Neural progenitor cell (in vitro differentiated cells): ENCODE data around the gene HS3ST4. TPM values are rescaled to one million over a fixed set of nuclear protein-coding genes. Genes with fewer than 3 reads are reported as not detected.

Source experiments
- DNase-seq: peaks from one replicate; pipeline ENCODE4 v3.0.0-alpha.2; 2016; ENCODE audit warnings: low spot score
- H2AFZ ChIP-seq: fragments of 200-600 bp; sonication (generic); replicated peaks from 2 replicates; pipeline ENCODE4 v1.6.1; 2016; ENCODE audit warnings: antibody characterized with exemption
- H3F3A ChIP-seq: fragments of 200-600 bp; sonication (generic); 2 replicates; pipeline ENCODE4 v1.6.1; 2016; ENCODE audit warnings: antibody characterized with exemption, low read depth
- H3K27ac ChIP-seq: fragments of 200-600 bp; sonication (generic); 2 replicates; pipeline ENCODE4 v1.5.1; 2016; ENCODE audit warnings: mild to moderate bottlenecking
- H3K27me3 ChIP-seq: fragments of 200-600 bp; sonication (generic); 2 replicates; pipeline ENCODE4 v1.6.1; 2016; ENCODE audit warnings: mild to moderate bottlenecking, moderate library complexity
- H3K36me3 ChIP-seq: fragments of 200-600 bp; sonication (generic); 2 replicates; pipeline ENCODE4 v1.5.1; 2016
- H3K4me1 ChIP-seq: fragments of 200-600 bp; sonication (generic); 2 replicates; pipeline ENCODE4 v1.6.1; 2016; ENCODE audit warnings: mixed run types
- H3K4me2 ChIP-seq: fragments of 200-600 bp; sonication (generic); 2 replicates; pipeline ENCODE4 v1.6.1; 2016
- H3K4me3 ChIP-seq: fragments of 200-600 bp; sonication (generic); 2 replicates; pipeline ENCODE4 v1.5.1; 2016
- H3K79me2 ChIP-seq: fragments of 200-600 bp; sonication (generic); 2 replicates; pipeline ENCODE4 v1.6.1; 2016; ENCODE audit warnings: low read depth
- H3K9ac ChIP-seq: fragments of 200-600 bp; sonication (generic); 2 replicates; pipeline ENCODE4 v1.6.1; 2016
- H3K9me3 ChIP-seq: fragments of 200-600 bp; sonication (generic); 2 replicates; pipeline ENCODE4 v1.5.1; 2016; ENCODE audit warnings: low read depth
- H4K20me1 ChIP-seq: fragments of 200-600 bp; sonication (generic); 2 replicates; pipeline ENCODE4 v1.6.1; 2016; ENCODE audit warnings: low read depth
- H3K27ac Mint-ChIP-seq: 3 replicates; pipeline ENCODE4 v1.8.0; 2021; ENCODE audit warnings: mixed read lengths
- H3K27me3 Mint-ChIP-seq: 2 replicates; pipeline ENCODE4 v1.8.0; 2022; ENCODE audit warnings: low read depth, mild to moderate bottlenecking, inconsistent platforms, moderate library complexity, mixed read lengths; ENCODE audit not compliant: insufficient read depth
- H3K36me3 Mint-ChIP-seq: 3 replicates; pipeline ENCODE4 v1.8.0; 2021; ENCODE audit warnings: mixed read lengths
- H3K4me1 Mint-ChIP-seq: 3 replicates; pipeline ENCODE4 v1.8.0; 2021; ENCODE audit warnings: mixed read lengths
- H3K4me3 Mint-ChIP-seq: 3 replicates; pipeline ENCODE4 v1.8.0; 2021; ENCODE audit warnings: mild to moderate bottlenecking, moderate library complexity, mixed read lengths
- H3K9me3 Mint-ChIP-seq: 3 replicates; pipeline ENCODE4 v1.8.0; 2020; ENCODE audit warnings: mixed read lengths
- CTCF ChIP-seq: fragments of 200-600 bp; sonication (generic); IDR thresholded peaks from 2 replicates; pipeline ENCODE4 v1.5.1; 2017; ENCODE audit warnings: antibody characterized with exemption, mild to moderate bottlenecking
- EZH2 ChIP-seq: fragments of 200-600 bp; sonication (generic); IDR thresholded peaks from 2 replicates; pipeline ENCODE4 v1.6.1; 2017; ENCODE audit warnings: antibody characterized with exemption, mild to moderate bottlenecking, moderate library complexity
- EZH2phosphoT487 ChIP-seq: fragments of 200-600 bp; sonication (generic); IDR thresholded peaks from 2 replicates; pipeline ENCODE4 v1.6.1; 2017; ENCODE audit warnings: antibody characterized with exemption
- total RNA-seq: library from RNA; depleted of rRNA; stranded (reverse); fragments of >200 nt; gene quantifications from 2 replicates; pipeline ENCODE4 v1.2.3, GENCODE V29; 2015; ENCODE audit warnings: low replicate concordance

Gene HS3ST4
- total RNA-seq, 1 donor from 2014 or later: 2.5 TPM

GRCh38 chr16:25832291-25832690, 140.5 kb downstream of the HS3ST4 start:
- Histone ChIP-seq H3K27me3 (no peaks in the 10 kb centered on the region), H3K4me3 (no peak overlapping the region), H3K79me2 (no peaks in the 10 kb centered on the region), H3K4me2 (no peak overlapping the region), H3K36me3 (no peaks in the 10 kb centered on the region), H3F3A (no peaks in the 10 kb centered on the region), H2AFZ (no peak overlapping the region), H3K27ac (no peak overlapping the region), H3K4me1 (no peaks in the 10 kb centered on the region), H4K20me1 (no peaks in the 10 kb centered on the region), H3K9me3 (no peaks in the 10 kb centered on the region), H3K9ac (no peak overlapping the region)
- Mint-ChIP-seq H3K27me3 (peaks cover 2% of the 10 kb centered on the region), H3K9me3 (peaks cover 14% of the 10 kb centered on the region), H3K4me1 (no peaks in the 10 kb centered on the region), H3K27ac (no peak overlapping the region), H3K36me3 (peaks cover 5% of the 10 kb centered on the region), H3K4me3 (no peak overlapping the region)
- no peak for DNase-seq
- TF ChIP-seq EZH2 (no peak), EZH2phosphoT487 (no peak), CTCF (no peak)

GRCh38 chr16:25834101-25834500, 142.3 kb downstream of the HS3ST4 start:
- Histone ChIP-seq H3K9ac (no peak overlapping the region), H3K27ac (no peak overlapping the region), H2AFZ (no peak overlapping the region), H3K4me1 (no peaks in the 10 kb centered on the region), H3K79me2 (no peaks in the 10 kb centered on the region), H3F3A (no peaks in the 10 kb centered on the region), H3K27me3 (no peaks in the 10 kb centered on the region), H3K4me2 (no peak overlapping the region), H3K4me3 (no peak overlapping the region), H3K9me3 (no peaks in the 10 kb centered on the region), H4K20me1 (no peaks in the 10 kb centered on the region), H3K36me3 (no peaks in the 10 kb centered on the region)
- DNase-seq: no peak
- TF ChIP-seq EZH2 (no peak), CTCF (no peak), EZH2phosphoT487 (no peak)
- peaks cover 7% of the 10 kb centered on the region for H3K4me1 Mint-ChIP-seq
- H3K27ac Mint-ChIP-seq: no peak overlapping the region
- H3K27me3 Mint-ChIP-seq: peaks cover 2% of the 10 kb centered on the region
- H3K4me3 Mint-ChIP-seq: no peak overlapping the region
- H3K36me3 Mint-ChIP-seq: peaks cover 3% of the 10 kb centered on the region
- H3K9me3 Mint-ChIP-seq: peaks cover 9% of the 10 kb centered on the region

DNA sequence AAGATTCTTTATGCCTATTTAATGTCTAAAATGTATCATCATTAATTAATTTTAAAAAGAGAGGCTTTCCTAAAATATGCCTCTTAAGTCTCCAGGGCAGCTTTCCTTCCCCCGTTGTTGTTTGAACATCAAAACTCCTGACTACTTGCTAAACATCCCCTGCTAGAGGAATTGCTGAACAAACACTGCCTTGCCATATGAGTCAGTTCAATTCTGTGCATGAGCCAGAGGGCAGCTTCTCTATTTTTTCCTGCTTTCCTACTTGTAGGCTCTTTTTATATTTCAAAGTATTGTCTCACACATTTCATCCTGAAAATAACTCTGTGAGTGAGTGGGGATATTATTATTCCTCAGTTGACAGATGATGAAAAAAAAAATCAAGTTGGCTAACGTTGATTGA, 143.4 kb downstream of the HS3ST4 start:
- no peaks in the 10 kb centered on the region for H3F3A ChIP-seq
- H3K4me3 ChIP-seq: no peak overlapping the region
- TF ChIP-seq CTCF (no peak), EZH2phosphoT487 (no peak), EZH2 (no peak)
- no peaks in the 10 kb centered on the region for H3K79me2 ChIP-seq
- no peaks in the 10 kb centered on the region for H3K36me3 ChIP-seq
- no peak for DNase-seq
- Mint-ChIP-seq H3K4me1 (peaks cover 10% of the 10 kb centered on the region), H3K9me3 (peaks cover 4% of the 10 kb centered on the region), H3K27me3 (peaks cover 2% of the 10 kb centered on the region), H3K27ac (no peak overlapping the region), H3K36me3 (peaks cover 2% of the 10 kb centered on the region), H3K4me3 (no peak overlapping the region)
- no peaks in the 10 kb centered on the region for H3K27me3 ChIP-seq
- no peaks in the 10 kb centered on the region for H3K4me1 ChIP-seq
- H3K27ac ChIP-seq: no peak overlapping the region
- H3K9ac ChIP-seq: no peak overlapping the region
- no peaks in the 10 kb centered on the region for H3K9me3 ChIP-seq
- no peak overlapping the region for H2AFZ ChIP-seq
- no peak overlapping the region for H3K4me2 ChIP-seq
- no peaks in the 10 kb centered on the region for H4K20me1 ChIP-seq
